Ovary (tissue), 3 donors: ENCODE results near the gene GPLD1.

Source experiments
- POLR2A ChIP-seq: fragments of 450-650 bp; IDR thresholded peaks from one replicate; pipeline ENCODE4 v1.6.1; 2017; ENCODE audit warnings: antibody characterized with exemption, mild to moderate bottlenecking, moderate library complexity
- TF ChIP-seq, protein P1 (sequence below), 3 donors: fragments of 450-650 bp in 2 of 3; fragments of 200-600 bp in 1 of 3; IDR thresholded peaks; one replicate each; pipeline versions ENCODE4 v1.5.1 to v1.8.0; 2016 to 2022; ENCODE audit warnings: antibody characterized with exemption in 3 of 3, mild to moderate bottlenecking in 1 of 3
- donor health status: DM: no; HTN: no; CAD: no.

DNA sequence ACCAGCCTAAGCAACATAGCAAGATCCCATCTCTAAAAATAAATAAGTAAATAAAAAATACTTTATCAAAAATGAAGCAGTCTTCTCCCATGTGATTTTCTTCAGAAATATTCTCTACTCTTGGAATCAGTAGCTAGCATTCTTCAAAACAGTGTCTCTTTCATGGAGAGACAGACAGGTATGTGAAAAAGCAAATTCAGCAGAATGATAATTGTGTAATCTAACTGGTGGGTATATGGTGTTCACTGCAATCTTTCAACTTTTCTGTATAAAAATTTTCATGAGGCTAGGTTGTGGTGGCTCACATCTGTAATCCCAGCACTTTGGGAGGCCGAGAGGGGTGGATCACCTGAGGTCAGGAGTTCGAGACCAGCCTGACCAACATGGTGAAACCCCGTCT is 78.8 kb downstream of the GPLD1 start:
- TF ChIP-seq, protein P1, sequence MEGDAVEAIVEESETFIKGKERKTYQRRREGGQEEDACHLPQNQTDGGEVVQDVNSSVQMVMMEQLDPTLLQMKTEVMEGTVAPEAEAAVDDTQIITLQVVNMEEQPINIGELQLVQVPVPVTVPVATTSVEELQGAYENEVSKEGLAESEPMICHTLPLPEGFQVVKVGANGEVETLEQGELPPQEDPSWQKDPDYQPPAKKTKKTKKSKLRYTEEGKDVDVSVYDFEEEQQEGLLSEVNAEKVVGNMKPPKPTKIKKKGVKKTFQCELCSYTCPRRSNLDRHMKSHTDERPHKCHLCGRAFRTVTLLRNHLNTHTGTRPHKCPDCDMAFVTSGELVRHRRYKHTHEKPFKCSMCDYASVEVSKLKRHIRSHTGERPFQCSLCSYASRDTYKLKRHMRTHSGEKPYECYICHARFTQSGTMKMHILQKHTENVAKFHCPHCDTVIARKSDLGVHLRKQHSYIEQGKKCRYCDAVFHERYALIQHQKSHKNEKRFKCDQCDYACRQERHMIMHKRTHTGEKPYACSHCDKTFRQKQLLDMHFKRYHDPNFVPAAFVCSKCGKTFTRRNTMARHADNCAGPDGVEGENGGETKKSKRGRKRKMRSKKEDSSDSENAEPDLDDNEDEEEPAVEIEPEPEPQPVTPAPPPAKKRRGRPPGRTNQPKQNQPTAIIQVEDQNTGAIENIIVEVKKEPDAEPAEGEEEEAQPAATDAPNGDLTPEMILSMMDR (IDR thresholded peaks at IDR 0.05) = no peak
- TF ChIP-seq POLR2A = no peak
